Neuronal stem cell (in vitro differentiated cells): ENCODE data around the gene AHRR.
A peak's percentile ranks its signal among the peaks of the same experiment; 100 is the strongest.

Experiments
- DNase-seq: peaks from one replicate; pipeline ENCODE4 v3.0.0-alpha.2; 2013; ENCODE audit warnings: low spot score
- H2AFZ ChIP-seq: one replicate; pipeline ENCODE4 v1.6.1; 2013; ENCODE audit warnings: mild to moderate bottlenecking, low read length, inconsistent platforms
- H2AK5ac ChIP-seq: 2 replicates; pipeline ENCODE4 v1.6.1; 2013; ENCODE audit warnings: low read depth, mild to moderate bottlenecking, inconsistent platforms, low read length, moderate library complexity, mixed read lengths
- H2BK120ac ChIP-seq: 2 replicates; pipeline ENCODE4 v1.6.1; 2013; ENCODE audit warnings: low read depth, mild to moderate bottlenecking, inconsistent platforms, low read length, moderate library complexity, mixed read lengths
- H2BK12ac ChIP-seq: one replicate; pipeline ENCODE4 v1.6.1; 2013; ENCODE audit warnings: low read length, inconsistent platforms
- H2BK15ac ChIP-seq: 2 replicates; pipeline ENCODE4 v1.6.1; 2013; ENCODE audit warnings: mild to moderate bottlenecking, low read length, inconsistent platforms, mixed read lengths
- H2BK5ac ChIP-seq: one replicate; pipeline ENCODE4 v1.6.1; 2013; ENCODE audit warnings: inconsistent platforms, mild to moderate bottlenecking, low read length, moderate library complexity
- H3K14ac ChIP-seq: one replicate; pipeline ENCODE4 v1.6.1; 2013; ENCODE audit warnings: low read length, inconsistent platforms
- H3K18ac ChIP-seq: 2 replicates; pipeline ENCODE4 v1.6.1; 2013; ENCODE audit warnings: low read length, inconsistent platforms
- H3K23ac ChIP-seq: 2 replicates; pipeline ENCODE4 v1.6.1; 2013; ENCODE audit warnings: low read depth, mild to moderate bottlenecking, mixed read lengths, low read length, inconsistent platforms; ENCODE audit not compliant: poor library complexity
- H3K27ac ChIP-seq: replicated peaks from 3 replicates; pipeline ENCODE4 v1.5.1; 2013; ENCODE audit warnings: low read length, inconsistent platforms
- H3K27me3 ChIP-seq, 3 experiments: 2 replicates each; pipeline ENCODE4 v1.6.1; 2013; ENCODE audit warnings: low read length in 3 of 3, mild to moderate bottlenecking in 2 of 3, inconsistent platforms in 1 of 3, low read depth in 1 of 3, mixed read lengths in 1 of 3, moderate library complexity in 1 of 3; ENCODE audit not compliant: control insufficient read depth in 3 of 3, insufficient read depth in 3 of 3
- H3K36me3 ChIP-seq, 2 donors: replicated peaks in 1 of 2; 2 replicates each; pipeline ENCODE4 v1.6.1; 2013; ENCODE audit warnings: low read length in 2 of 2; ENCODE audit not compliant: control insufficient read depth in 2 of 2, insufficient read depth in 2 of 2
- H3K4ac ChIP-seq: 2 replicates; pipeline ENCODE4 v1.6.1; 2013; ENCODE audit warnings: inconsistent platforms, mild to moderate bottlenecking, low read length, moderate library complexity
- H3K4me1 ChIP-seq, 2 donors: 1 replicate in 1 of 2; 2 replicates in 1 of 2; pipeline ENCODE4 v1.6.1; 2013; ENCODE audit warnings: low read length in 2 of 2, low read depth in 1 of 2; ENCODE audit not compliant: control insufficient read depth in 2 of 2, insufficient read depth in 1 of 2
- H3K4me2 ChIP-seq: one replicate; pipeline ENCODE4 v1.6.1; 2013; ENCODE audit warnings: mild to moderate bottlenecking, low read length, inconsistent platforms; ENCODE audit not compliant: insufficient read depth, poor library complexity, severe bottlenecking
- H3K4me3 ChIP-seq, 2 donors: 2 replicates each; pipeline ENCODE4 v1.5.1; 2013; ENCODE audit warnings: low read length in 2 of 2, mild to moderate bottlenecking in 2 of 2, inconsistent platforms in 1 of 2, moderate library complexity in 1 of 2
- H3K79me1 ChIP-seq: one replicate; pipeline ENCODE4 v1.6.1; 2013; ENCODE audit warnings: low read depth, mild to moderate bottlenecking, inconsistent platforms, low read length, moderate library complexity
- H3K9ac ChIP-seq: one replicate; pipeline ENCODE4 v1.6.1; 2013; ENCODE audit warnings: mild to moderate bottlenecking, low read depth, low read length, inconsistent platforms; ENCODE audit not compliant: poor library complexity
- H3K9me3 ChIP-seq, 2 donors: replicated peaks in 1 of 2; 2 replicates each; pipeline versions ENCODE3 to v1.6.1; 2013; ENCODE audit warnings: low read length in 2 of 2, mild to moderate bottlenecking in 2 of 2, inconsistent platforms in 1 of 2, low read depth in 1 of 2, mixed read lengths in 1 of 2, moderate library complexity in 1 of 2; ENCODE audit not compliant: control insufficient read depth in 2 of 2, insufficient read depth in 1 of 2
- H4K8ac ChIP-seq: one replicate; pipeline ENCODE4 v1.6.1; 2013; ENCODE audit warnings: low read depth, mild to moderate bottlenecking, inconsistent platforms, low read length, moderate library complexity
- H4K91ac ChIP-seq: one replicate; pipeline ENCODE4 v1.6.1; 2013; ENCODE audit warnings: low read length, low read depth, mild to moderate bottlenecking, inconsistent platforms; ENCODE audit not compliant: poor library complexity
- WGBS, 2 donors: extraction: QIAGEN DNeasy Blood & Tissue Kit; methylation state at CpG; one replicate each; pipeline ENCODE4 v1.1.7; 2013; ENCODE audit warnings: missing lambda C conversion rate in 2 of 2, mixed read lengths in 1 of 2; ENCODE audit not compliant: insufficient read length in 2 of 2, insufficient replicate concordance in 1 of 2; ENCODE audit errors: extremely low coverage in 2 of 2; 5-methylcytosine and 5-hydroxymethylcytosine counted together

The AHRR gene

DNA sequence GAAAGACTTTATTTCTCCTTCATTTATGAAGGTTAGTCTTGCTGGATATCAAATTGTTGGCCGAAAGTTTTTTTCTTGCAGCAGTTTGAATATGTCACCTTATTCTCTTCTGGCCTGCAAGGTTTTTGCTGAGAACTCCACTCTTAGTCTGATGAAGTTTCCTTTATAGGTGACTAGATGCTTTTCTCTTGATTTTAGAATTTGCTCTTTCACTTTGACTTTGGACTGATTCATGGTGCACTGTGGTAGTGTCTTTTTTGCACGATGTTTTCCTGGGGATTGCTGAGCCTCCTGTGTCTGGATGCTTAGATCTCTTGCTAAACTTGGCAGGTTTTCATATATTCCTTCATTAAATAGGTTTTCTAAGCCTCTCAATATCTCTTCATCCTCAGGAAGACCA is 12.4 kb downstream of the AHRR start:
- no peak for DNase-seq
- H2AFZ ChIP-seq: no peak overlapping the region
- H3K79me1 ChIP-seq: no peaks in the 10 kb centered on the region
- no peak overlapping the region for H3K4ac ChIP-seq
- H2BK120ac ChIP-seq: no peak overlapping the region
- no peak overlapping the region for H4K91ac ChIP-seq
- H2AK5ac ChIP-seq: no peak overlapping the region
- H3K9me3 ChIP-seq: no peaks in the 10 kb centered on the region
- H2BK12ac ChIP-seq: no peak overlapping the region
- H3K23ac ChIP-seq: no peak overlapping the region
- no peaks in the 10 kb centered on the region for H3K4me1 ChIP-seq
- H4K8ac ChIP-seq: no peak overlapping the region
- H2BK15ac ChIP-seq: no peak overlapping the region
- H3K9ac ChIP-seq: no peak overlapping the region
- H3K27ac ChIP-seq: no peak overlapping the region
- no peak overlapping the region for H2BK5ac ChIP-seq
- no peak overlapping the region for H3K14ac ChIP-seq
- H3K27me3 ChIP-seq: peaks cover 0 to 11% (median 0%) of the 10 kb centered on the region in 3 experiments
- H3K18ac ChIP-seq: no peak overlapping the region
- no peak overlapping the region for H3K4me2 ChIP-seq
- H3K4me3 ChIP-seq: no peak overlapping the region
- WGBS, 2 donors: no CpG with 5 or more reads among the region's 2 CpGs
- H3K36me3 ChIP-seq: no peaks in the 10 kb centered on the region

GRCh38 chr5:334903-335739 is 13.6 kb downstream of the AHRR start:
- Histone ChIP-seq H2BK5ac (no peak overlapping the region), H2BK12ac (no peak overlapping the region), H4K91ac (no peak overlapping the region), H2BK15ac (no peak overlapping the region), H3K14ac (peak overlapping the region; percentile 17), H3K27ac (no peak overlapping the region), H3K4me2 (no peak overlapping the region), H3K79me1 (no peaks in the 10 kb centered on the region), H2BK120ac (no peak overlapping the region), H3K36me3 (no peaks in the 10 kb centered on the region), H3K23ac (peak overlapping the region; percentile 6), H3K9ac (peak overlapping the region; percentile 50), H3K27me3 (peaks cover 0 to 11% (median 0%) of the 10 kb centered on the region in 3 experiments), H3K4me3 (no peak overlapping the region), H3K4ac (no peak overlapping the region), H2AK5ac (peak overlapping the region; percentile 53), H2AFZ (no peak overlapping the region), H4K8ac (no peak overlapping the region), H3K18ac (peak overlapping the region; percentile 41), H3K9me3 (no peaks in the 10 kb centered on the region), H3K4me1 (no peaks in the 10 kb centered on the region)
- DNase-seq: no peak
- WGBS, 2 donors: no CpG with 5 or more reads among the region's 5 CpGs

- H2AK5ac ChIP-seq: peak overlapping the region; percentile 2
Measured at GRCh38 chr5:335740-336038, 14.2 kb downstream of the AHRR start.

DNA sequence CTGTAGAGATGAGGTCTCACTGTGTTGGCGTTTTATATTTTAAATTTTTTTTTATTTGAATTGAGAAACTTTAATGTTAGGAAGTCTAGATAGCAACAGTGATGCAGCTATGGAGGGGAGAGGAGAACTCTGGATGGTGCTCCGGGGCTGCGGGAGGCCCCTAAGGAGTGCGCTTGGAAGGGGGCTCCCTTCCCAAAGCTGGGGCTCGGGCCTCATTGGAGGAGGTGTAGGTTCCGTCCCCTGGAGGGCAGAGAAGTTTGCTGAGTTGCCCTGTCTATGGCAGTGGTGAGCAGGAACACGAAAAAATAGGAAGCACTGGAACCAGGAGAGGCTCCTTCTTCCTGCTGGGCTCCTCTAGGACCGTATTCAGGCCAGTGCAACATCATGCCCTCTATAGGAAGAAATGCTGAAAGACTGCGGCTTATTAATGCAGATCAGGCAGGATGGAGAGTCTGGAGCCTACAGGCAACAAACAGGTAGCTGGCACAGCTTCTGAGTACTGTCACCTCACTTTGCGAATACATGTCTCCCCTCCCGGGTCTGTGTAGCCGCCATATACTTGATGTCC is 16.1 kb downstream of the AHRR start:
- Histone ChIP-seq H3K4me3 (no peak overlapping the region), H3K79me1 (no peaks in the 10 kb centered on the region), H3K4me2 (no peak overlapping the region), H2BK12ac (no peak overlapping the region), H2BK15ac (no peak overlapping the region), H4K91ac (no peak overlapping the region), H2BK5ac (no peak overlapping the region), H3K36me3 (no peaks in the 10 kb centered on the region), H4K8ac (no peak overlapping the region), H2AFZ (peak overlapping the region; percentile 83), H3K23ac (no peak overlapping the region), H3K14ac (no peak overlapping the region), H3K9ac (no peak overlapping the region), H3K4me1 (no peaks in the 10 kb centered on the region), H3K27ac (no peak overlapping the region), H2BK120ac (no peak overlapping the region), H3K27me3 (peaks cover 0 to 11% (median 1%) of the 10 kb centered on the region in 3 experiments), H3K4ac (no peak overlapping the region), H3K9me3 (peaks cover 0 to 2% of the 10 kb centered on the region in 2 donors), H2AK5ac (no peak overlapping the region), H3K18ac (no peak overlapping the region)
- DNase-seq: no peak
- no CpG with 5 or more reads among the region's 12 CpGs for WGBS, 2 donors

More at GRCh38 chr5:335740-336038, 14.2 kb downstream of the AHRR start:
- H2BK120ac ChIP-seq: no peak overlapping the region
- DNase-seq: no peak
- no peaks in the 10 kb centered on the region for H3K9me3 ChIP-seq
- H2BK15ac ChIP-seq: no peak overlapping the region
- peak overlapping the region; percentile 41 for H3K18ac ChIP-seq
- no peak overlapping the region for H3K4me2 ChIP-seq
- no peaks in the 10 kb centered on the region for H3K36me3 ChIP-seq
- no peak overlapping the region for H2BK5ac ChIP-seq
- no peak overlapping the region for H3K4ac ChIP-seq
- H3K23ac ChIP-seq: peak overlapping the region; percentile 6
- H4K91ac ChIP-seq: no peak overlapping the region
- peak overlapping the region; percentile 79 for H3K14ac ChIP-seq
- no peak overlapping the region for H3K9ac ChIP-seq
- WGBS, 2 donors: no CpG with 5 or more reads among the region's 3 CpGs
- no peak overlapping the region for H4K8ac ChIP-seq
- no peak overlapping the region for H3K4me3 ChIP-seq
- H3K79me1 ChIP-seq: no peaks in the 10 kb centered on the region
- H2BK12ac ChIP-seq: no peak overlapping the region
- no peak overlapping the region for H2AFZ ChIP-seq
- H3K27ac ChIP-seq: no peak overlapping the region
- H3K27me3 ChIP-seq: peaks cover 0 to 11% (median 0%) of the 10 kb centered on the region in 3 experiments
- H3K4me1 ChIP-seq: no peaks in the 10 kb centered on the region
